Upper lobe of right lung (tissue), 1 donor: ENCODE measurements around the gene ADGRL1. TPM values are rescaled to one million over a fixed set of nuclear protein-coding genes. Genes with fewer than 3 reads are reported as not detected.

Experiments
- ATAC-seq: fragments of 200-7000 bp; cut with Tn5 transposase; one replicate; pipeline ENCODE4 v1.9.1; 2020; ENCODE audit warnings: mild to moderate bottlenecking, moderate library complexity
- DNase-seq: peaks from one replicate; pipeline ENCODE4 v3.0.0-alpha.2; 2020
- H3K27ac ChIP-seq: fragments of 200-600 bp; one replicate; pipeline ENCODE4 v1.8.0; 2022
- H3K27me3 ChIP-seq: fragments of 200-600 bp; one replicate; pipeline ENCODE4 v1.8.0; 2022; ENCODE audit warnings: mild to moderate bottlenecking
- H3K36me3 ChIP-seq: fragments of 200-600 bp; one replicate; pipeline ENCODE4 v1.8.0; 2022
- H3K4me1 ChIP-seq: fragments of 200-600 bp; one replicate; pipeline ENCODE4 v1.8.0; 2022
- H3K4me3 ChIP-seq: fragments of 200-600 bp; one replicate; pipeline ENCODE4 v1.8.0; 2022; ENCODE audit warnings: mild to moderate bottlenecking
- H3K9me3 ChIP-seq: fragments of 200-600 bp; one replicate; pipeline ENCODE4 v1.8.0; 2022
- CTCF ChIP-seq: fragments of 200-600 bp; IDR thresholded peaks from one replicate; pipeline ENCODE4 v1.8.0; 2022; ENCODE audit warnings: antibody characterized with exemption
- intact Hi-C: fragments of 100-400 bp; cut with DNase I; formaldehyde crosslinking; loops from one replicate; pipeline ENCODE4 v1.11.0; 2022
- total RNA-seq: library from RNA; stranded (reverse); fragmentation: NEBNext Ultra II Directional; extraction: Animal tissue kit (Norgen Biotek cat#: 25700); gene quantifications from one replicate; pipeline ENCODE4 v1.2.1, GENCODE V29; 2021
- donor health status: DM: no; HTN: yes; CAD: no; lungs with severe emphysema.

ADGRL1 gene
- total RNA-seq, 1 donor from 2014 or later, result 26.3 TPM

GRCh38 chr19:14114854-14115253 lies 91.1 kb downstream of the ADGRL1 start:
- peak; percentile 64 for TF ChIP-seq CTCF
- Histone ChIP-seq H3K9me3 (no peaks in the 10 kb centered on the region), H3K27ac (peak overlapping the region; percentile 80), H3K27me3 (no peaks in the 10 kb centered on the region), H3K4me1 (peaks cover 53% of the 10 kb centered on the region), H3K36me3 (no peaks in the 10 kb centered on the region), H3K4me3 (no peak overlapping the region)
- peak; percentile 3 for ATAC-seq
- intact Hi-C loops, result no loop called here
- peak; percentile 80 for DNase-seq

- H3K36me3 ChIP-seq, result no peaks in the 10 kb centered on the region
- H3K4me1 ChIP-seq, result peaks cover 49% of the 10 kb centered on the region
- ATAC-seq, result no peak
- H3K27ac ChIP-seq, result peak overlapping the region; percentile 80
- no peaks in the 10 kb centered on the region for H3K9me3 ChIP-seq
- H3K4me3 ChIP-seq, result no peak overlapping the region
- no peak for DNase-seq
- intact Hi-C loops, result no loop called here
- no peak for TF ChIP-seq CTCF
- no peaks in the 10 kb centered on the region for H3K27me3 ChIP-seq
Measured at GRCh38 chr19:14114439-14114838, 91.5 kb downstream of the ADGRL1 start.

GRCh38 chr19:14113762-14114414 lies 92.1 kb downstream of the ADGRL1 start:
- ATAC-seq (no peak), DNase-seq (peak; percentile 76)
- H3K4me3 ChIP-seq, result no peak overlapping the region
- H3K27ac ChIP-seq, result peak overlapping the region; percentile 80
- peak; percentile 29 for TF ChIP-seq CTCF
- H3K4me1 ChIP-seq, result peaks cover 44% of the 10 kb centered on the region
- no peaks in the 10 kb centered on the region for H3K36me3 ChIP-seq
- H3K27me3 ChIP-seq, result no peaks in the 10 kb centered on the region
- intact Hi-C loops, result no loop called here
- no peaks in the 10 kb centered on the region for H3K9me3 ChIP-seq

- TF ChIP-seq CTCF, result no peak
- no peak for ATAC-seq
- no peaks in the 10 kb centered on the region for H3K9me3 ChIP-seq
- peak overlapping the region; percentile 80 for H3K27ac ChIP-seq
- no peaks in the 10 kb centered on the region for H3K36me3 ChIP-seq
- intact Hi-C loops, result no loop called here
- H3K4me1 ChIP-seq, result peaks cover 41% of the 10 kb centered on the region
- no peaks in the 10 kb centered on the region for H3K27me3 ChIP-seq
- H3K4me3 ChIP-seq, result peak overlapping the region; percentile 21
- no peak for DNase-seq
Measured at GRCh38 chr19:14112809-14113385, 93.1 kb downstream of the ADGRL1 start.

- H3K4me3 ChIP-seq, result peak overlapping the region; percentile 21
- no peaks in the 10 kb centered on the region for H3K27me3 ChIP-seq
- no peaks in the 10 kb centered on the region for H3K9me3 ChIP-seq
- no peak for TF ChIP-seq CTCF
- no peaks in the 10 kb centered on the region for H3K36me3 ChIP-seq
- H3K4me1 ChIP-seq, result peaks cover 41% of the 10 kb centered on the region
- H3K27ac ChIP-seq, result peak overlapping the region; percentile 80
- DNase-seq (no peak), ATAC-seq (peak; percentile 33)
- intact Hi-C loops, result no loop called here
Measured at GRCh38 chr19:14112051-14112808, 93.7 kb downstream of the ADGRL1 start.
